Stimulated activated memory B cell treated with anti-CD40 and anti-IgM and Interleukin-4, amounts not matched to agents 10 μg/mL and 1 μg/mL and 100 μg/mL, for 72 hours (primary cell): Measurements from ENCODE around the gene CMSS1.

Source experiments
- ATAC-seq: fragments of 150-1000 bp; cut with Tn5 transposase; 2 replicates; pipeline ENCODE4 v1.10.0; 2021
- H3K27ac Mint-ChIP-seq: one replicate; pipeline ENCODE4 v1.8.0; 2022; ENCODE audit warnings: mild to moderate bottlenecking, mixed read lengths
- H3K27me3 Mint-ChIP-seq: one replicate; pipeline ENCODE4 v1.8.0; 2022; ENCODE audit warnings: mixed read lengths
- H3K36me3 Mint-ChIP-seq: one replicate; pipeline ENCODE4 v1.8.0; 2022; ENCODE audit warnings: mixed read lengths
- H3K4me1 Mint-ChIP-seq: one replicate; pipeline ENCODE4 v1.8.0; 2022; ENCODE audit warnings: mixed read lengths
- H3K4me3 Mint-ChIP-seq: one replicate; pipeline ENCODE4 v1.8.0; 2022; ENCODE audit warnings: mild to moderate bottlenecking, moderate library complexity, mixed read lengths
- H3K9me3 Mint-ChIP-seq: one replicate; pipeline ENCODE4 v1.8.0; 2022; ENCODE audit warnings: mixed read lengths

The CMSS1 gene

GRCh38 chr3:99817437-99818240, at the start of gene CMSS1:
Gene CMSS1, plus strand, starts transcription at chr3:99817862.
- ATAC-seq = peak; percentile 99
- Mint-ChIP-seq H3K27ac (peak within 1 kb of the TSS; percentile 99), H3K4me3 (peak within 1 kb of the TSS; percentile 98), H3K36me3 (no peaks in the 10 kb centered on the region), H3K27me3 (no peaks in the 10 kb centered on the region), H3K4me1 (peaks cover 31% of the 10 kb centered on the region), H3K9me3 (no peaks in the 10 kb centered on the region)

GRCh38 chr3:99768126-99768525, 49.5 kb upstream of the CMSS1 start:
- Mint-ChIP-seq H3K36me3 (no peaks in the 10 kb centered on the region), H3K4me3 (no peak overlapping the region), H3K4me1 (no peaks in the 10 kb centered on the region), H3K27ac (no peak overlapping the region), H3K27me3 (no peaks in the 10 kb centered on the region), H3K9me3 (no peaks in the 10 kb centered on the region)
- ATAC-seq = no peak

GRCh38 chr3:99768808-99769501, 48.7 kb upstream of the CMSS1 start:
- no peaks in the 10 kb centered on the region for H3K36me3 Mint-ChIP-seq
- no peak overlapping the region for H3K4me3 Mint-ChIP-seq
- no peak for ATAC-seq
- no peaks in the 10 kb centered on the region for H3K27me3 Mint-ChIP-seq
- H3K27ac Mint-ChIP-seq = no peak overlapping the region
- no peaks in the 10 kb centered on the region for H3K9me3 Mint-ChIP-seq
- no peaks in the 10 kb centered on the region for H3K4me1 Mint-ChIP-seq

GRCh38 chr3:99772171-99772570, 45.5 kb upstream of the CMSS1 start:
- H3K27me3 Mint-ChIP-seq = no peaks in the 10 kb centered on the region
- H3K36me3 Mint-ChIP-seq = no peaks in the 10 kb centered on the region
- no peaks in the 10 kb centered on the region for H3K4me1 Mint-ChIP-seq
- no peak for ATAC-seq
- H3K9me3 Mint-ChIP-seq = no peaks in the 10 kb centered on the region
- no peak overlapping the region for H3K27ac Mint-ChIP-seq
- no peak overlapping the region for H3K4me3 Mint-ChIP-seq

GRCh38 chr3:99772671-99773070, 45.0 kb upstream of the CMSS1 start:
- Mint-ChIP-seq H3K27me3 (no peaks in the 10 kb centered on the region), H3K36me3 (no peaks in the 10 kb centered on the region), H3K4me3 (no peak overlapping the region), H3K4me1 (no peaks in the 10 kb centered on the region), H3K9me3 (no peaks in the 10 kb centered on the region), H3K27ac (no peak overlapping the region)
- no peak for ATAC-seq

GRCh38 chr3:99774467-99774866, 43.2 kb upstream of the CMSS1 start:
- Mint-ChIP-seq H3K9me3 (no peaks in the 10 kb centered on the region), H3K27me3 (no peaks in the 10 kb centered on the region), H3K4me1 (no peaks in the 10 kb centered on the region), H3K36me3 (no peaks in the 10 kb centered on the region), H3K27ac (no peak overlapping the region), H3K4me3 (no peak overlapping the region)
- ATAC-seq = peak; percentile 60

- Mint-ChIP-seq H3K4me1 (no peaks in the 10 kb centered on the region), H3K9me3 (no peaks in the 10 kb centered on the region), H3K27ac (no peak overlapping the region), H3K4me3 (no peak overlapping the region), H3K27me3 (no peaks in the 10 kb centered on the region), H3K36me3 (no peaks in the 10 kb centered on the region)
- no peak for ATAC-seq
These were observed 41.0 kb upstream of the CMSS1 start for GRCh38 chr3:99776516-99777209.

GRCh38 chr3:99777210-99777549, 40.5 kb upstream of the CMSS1 start:
- no peak for ATAC-seq
- Mint-ChIP-seq H3K27ac (no peak overlapping the region), H3K4me3 (no peak overlapping the region), H3K9me3 (no peaks in the 10 kb centered on the region), H3K36me3 (no peaks in the 10 kb centered on the region), H3K27me3 (no peaks in the 10 kb centered on the region), H3K4me1 (no peaks in the 10 kb centered on the region)

GRCh38 chr3:99777708-99778107, 40.0 kb upstream of the CMSS1 start:
- Mint-ChIP-seq H3K27me3 (no peaks in the 10 kb centered on the region), H3K27ac (no peak overlapping the region), H3K36me3 (no peaks in the 10 kb centered on the region), H3K4me3 (no peak overlapping the region), H3K4me1 (no peaks in the 10 kb centered on the region), H3K9me3 (no peaks in the 10 kb centered on the region)
- no peak for ATAC-seq

GRCh38 chr3:99780749-99781148, 36.9 kb upstream of the CMSS1 start:
- ATAC-seq = no peak
- no peaks in the 10 kb centered on the region for H3K4me1 Mint-ChIP-seq
- no peak overlapping the region for H3K27ac Mint-ChIP-seq
- H3K36me3 Mint-ChIP-seq = no peaks in the 10 kb centered on the region
- no peaks in the 10 kb centered on the region for H3K27me3 Mint-ChIP-seq
- no peaks in the 10 kb centered on the region for H3K9me3 Mint-ChIP-seq
- H3K4me3 Mint-ChIP-seq = no peak overlapping the region

GRCh38 chr3:99781761-99782160, 35.9 kb upstream of the CMSS1 start:
- H3K27ac Mint-ChIP-seq = no peak overlapping the region
- no peak for ATAC-seq
- no peak overlapping the region for H3K4me3 Mint-ChIP-seq
- H3K27me3 Mint-ChIP-seq = no peaks in the 10 kb centered on the region
- H3K36me3 Mint-ChIP-seq = no peaks in the 10 kb centered on the region
- no peaks in the 10 kb centered on the region for H3K4me1 Mint-ChIP-seq
- H3K9me3 Mint-ChIP-seq = no peaks in the 10 kb centered on the region

- no peak overlapping the region for H3K4me3 Mint-ChIP-seq
- no peaks in the 10 kb centered on the region for H3K4me1 Mint-ChIP-seq
- no peaks in the 10 kb centered on the region for H3K27me3 Mint-ChIP-seq
- H3K36me3 Mint-ChIP-seq = no peaks in the 10 kb centered on the region
- ATAC-seq = no peak
- H3K9me3 Mint-ChIP-seq = no peaks in the 10 kb centered on the region
- no peak overlapping the region for H3K27ac Mint-ChIP-seq
These were observed 34.6 kb upstream of the CMSS1 start for GRCh38 chr3:99783011-99783573.

GRCh38 chr3:99789011-99789721, 28.5 kb upstream of the CMSS1 start:
- H3K4me3 Mint-ChIP-seq = no peak overlapping the region
- ATAC-seq = peak; percentile 79
- H3K4me1 Mint-ChIP-seq = no peaks in the 10 kb centered on the region
- H3K9me3 Mint-ChIP-seq = no peaks in the 10 kb centered on the region
- no peak overlapping the region for H3K27ac Mint-ChIP-seq
- H3K27me3 Mint-ChIP-seq = peaks cover 2% of the 10 kb centered on the region
- H3K36me3 Mint-ChIP-seq = no peaks in the 10 kb centered on the region

- H3K9me3 Mint-ChIP-seq = no peaks in the 10 kb centered on the region
- ATAC-seq = no peak
- H3K27ac Mint-ChIP-seq = no peak overlapping the region
- H3K36me3 Mint-ChIP-seq = no peaks in the 10 kb centered on the region
- H3K4me1 Mint-ChIP-seq = no peaks in the 10 kb centered on the region
- H3K4me3 Mint-ChIP-seq = no peak overlapping the region
- peaks cover 11% of the 10 kb centered on the region for H3K27me3 Mint-ChIP-seq
These were observed 23.2 kb upstream of the CMSS1 start for GRCh38 chr3:99794485-99794884.

GRCh38 chr3:99795573-99795972, 22.1 kb upstream of the CMSS1 start:
- no peaks in the 10 kb centered on the region for H3K9me3 Mint-ChIP-seq
- no peak overlapping the region for H3K27ac Mint-ChIP-seq
- H3K36me3 Mint-ChIP-seq = no peaks in the 10 kb centered on the region
- no peak overlapping the region for H3K4me3 Mint-ChIP-seq
- no peak for ATAC-seq
- H3K4me1 Mint-ChIP-seq = no peaks in the 10 kb centered on the region
- peaks cover 11% of the 10 kb centered on the region for H3K27me3 Mint-ChIP-seq
